HG02840 (cell line): ENCODE measurements around the gene AQP12A.

Experiments
- ATAC-seq: cut with Tn5 transposase; IDR thresholded peaks from one replicate; pipeline ENCODE4 v1.9.1; 2021; ENCODE audit warnings: mild to moderate bottlenecking, moderate library complexity, moderate number of reproducible peaks; ENCODE audit not compliant: unreplicated experiment, low FRiP score

Gene AQP12A

GRCh38 chr2:240719676-240720545, 28.2 kb downstream of the AQP12A start:
- ATAC-seq, result no peak

DNA sequence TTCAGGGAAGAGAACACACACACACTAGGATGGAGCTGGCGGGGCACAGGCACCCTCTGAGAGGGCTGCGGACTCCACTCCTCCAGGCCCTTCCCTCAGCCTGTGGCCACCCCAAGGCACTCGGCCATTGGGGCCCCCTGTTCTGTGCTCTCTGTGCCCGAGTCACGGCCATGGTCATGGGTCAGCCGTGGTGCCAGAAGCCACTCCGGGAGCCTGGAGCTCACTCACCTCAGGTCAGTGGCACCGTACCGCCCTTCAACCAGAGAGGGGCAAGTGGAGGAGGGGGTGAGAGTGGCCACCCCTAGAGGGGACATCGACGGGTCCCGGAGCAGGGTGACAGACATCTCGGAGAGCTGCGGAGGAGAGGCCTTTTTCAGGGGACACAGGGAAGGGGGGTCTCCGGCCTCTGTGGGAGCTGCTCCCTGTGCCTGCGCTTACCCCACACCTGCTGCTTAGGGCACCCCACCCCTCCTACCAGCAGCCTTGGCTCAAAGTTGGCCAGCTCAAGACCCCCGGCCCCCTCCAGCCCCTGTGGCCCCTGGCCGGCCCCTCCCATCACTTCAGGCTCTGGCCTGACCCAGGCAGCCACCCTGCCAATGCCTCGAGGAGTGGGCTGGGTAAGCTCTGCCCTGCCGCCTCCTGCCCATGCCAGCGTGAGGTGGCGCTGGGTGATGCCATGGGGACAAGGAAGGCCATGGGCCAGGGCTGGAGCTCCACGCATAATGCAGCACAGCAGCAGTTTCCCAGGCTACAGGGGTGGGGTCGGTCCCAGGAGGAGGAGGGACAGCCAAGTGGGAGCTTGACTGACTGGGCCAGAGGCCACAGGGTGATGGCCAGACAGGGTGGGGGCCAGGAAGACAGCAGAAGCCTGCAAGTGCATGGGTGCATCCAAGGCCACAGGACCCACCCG, 29.3 kb downstream of the AQP12A start:
- no peak for ATAC-seq

- ATAC-seq, result no peak
These were observed 30.0 kb downstream of the AQP12A start for GRCh38 chr2:240721596-240722180.

DNA sequence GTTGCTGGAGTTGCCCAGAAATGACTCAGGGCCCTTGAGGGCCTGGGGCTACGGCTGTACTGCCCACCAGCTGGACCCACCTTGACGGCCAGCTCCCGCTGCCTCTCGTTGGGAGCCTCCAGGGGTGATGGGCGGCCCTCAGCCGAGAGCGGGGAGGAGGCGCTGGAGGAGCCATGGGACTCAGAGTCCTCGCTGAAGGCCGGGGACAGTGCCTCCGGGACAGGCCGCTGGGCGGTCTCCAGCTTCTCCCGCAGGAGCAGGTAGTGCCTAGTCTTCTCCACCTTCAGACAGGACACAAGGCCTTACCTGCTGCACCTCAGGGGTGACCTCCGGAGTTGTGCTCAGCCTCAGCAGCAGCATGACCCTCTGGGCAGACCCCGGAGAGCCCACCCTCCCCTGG, 30.7 kb downstream of the AQP12A start:
- ATAC-seq, result no peak

GRCh38 chr2:240722796-240723735, 31.4 kb downstream of the AQP12A start:
- no peak for ATAC-seq

DNA sequence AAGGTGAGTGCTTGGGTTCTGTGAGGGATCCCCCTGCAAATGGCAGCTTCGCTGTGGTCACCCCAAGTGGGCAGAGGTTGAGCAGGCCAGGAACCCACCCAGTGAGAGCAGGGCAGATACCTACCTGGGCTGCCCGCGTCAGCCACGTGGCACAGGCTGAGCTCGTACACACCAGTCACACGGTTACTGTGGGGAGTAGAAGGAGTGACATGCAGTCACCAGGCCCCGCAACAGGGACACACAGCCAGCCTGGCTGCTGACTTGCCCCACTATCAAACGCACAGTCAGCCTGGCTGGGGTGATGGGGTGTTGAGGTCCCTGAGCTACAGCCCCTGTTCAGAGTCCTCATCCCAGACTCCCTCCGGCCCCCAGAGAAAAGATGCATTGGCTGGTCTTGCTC, 32.2 kb downstream of the AQP12A start:
- ATAC-seq, result no peak

GRCh38 chr2:240724431-240724830, 32.8 kb downstream of the AQP12A start:
- no peak for ATAC-seq

GRCh38 chr2:240725266-240725665, 33.6 kb downstream of the AQP12A start:
- ATAC-seq, result no peak

DNA sequence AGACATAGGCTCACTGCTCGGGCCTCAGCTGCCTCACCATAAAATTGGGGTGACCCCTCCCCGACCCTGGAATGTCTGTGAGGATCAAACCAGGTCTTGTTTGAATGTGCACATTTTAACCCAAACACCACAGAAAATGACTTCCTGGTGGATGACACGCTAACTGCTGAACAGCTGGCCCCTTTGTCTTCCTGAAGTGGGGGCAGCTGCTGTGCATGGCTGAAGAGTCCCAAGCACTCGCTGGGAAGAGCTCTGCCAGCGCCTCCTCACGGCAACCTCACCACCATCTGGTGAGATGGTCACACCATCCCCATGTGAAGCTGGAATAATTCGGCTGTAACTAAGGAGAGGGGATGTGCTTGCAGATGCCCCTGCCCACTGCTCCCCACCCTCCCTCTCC, 34.0 kb downstream of the AQP12A start:
- no peak for ATAC-seq

DNA sequence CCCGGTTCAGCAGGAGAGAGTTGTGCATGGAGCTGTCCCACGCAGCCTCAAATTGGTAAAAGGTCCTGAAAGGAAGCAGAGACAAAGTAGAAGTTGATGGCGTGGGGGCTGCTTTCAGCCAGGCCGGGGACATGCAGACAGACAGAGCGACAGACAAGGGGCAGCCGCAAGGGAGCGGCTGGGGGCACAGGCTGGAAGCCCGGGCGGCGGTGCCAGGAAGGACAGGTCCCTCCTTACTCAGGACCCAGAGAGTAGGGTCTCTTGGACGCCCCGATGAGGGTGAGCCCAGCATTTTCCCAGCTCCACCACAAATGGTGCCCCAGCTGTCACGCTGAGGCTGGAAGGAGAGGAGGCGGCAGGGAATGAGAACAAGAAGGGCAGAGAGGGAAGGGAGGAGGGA, 35.2 kb downstream of the AQP12A start:
- no peak for ATAC-seq

DNA sequence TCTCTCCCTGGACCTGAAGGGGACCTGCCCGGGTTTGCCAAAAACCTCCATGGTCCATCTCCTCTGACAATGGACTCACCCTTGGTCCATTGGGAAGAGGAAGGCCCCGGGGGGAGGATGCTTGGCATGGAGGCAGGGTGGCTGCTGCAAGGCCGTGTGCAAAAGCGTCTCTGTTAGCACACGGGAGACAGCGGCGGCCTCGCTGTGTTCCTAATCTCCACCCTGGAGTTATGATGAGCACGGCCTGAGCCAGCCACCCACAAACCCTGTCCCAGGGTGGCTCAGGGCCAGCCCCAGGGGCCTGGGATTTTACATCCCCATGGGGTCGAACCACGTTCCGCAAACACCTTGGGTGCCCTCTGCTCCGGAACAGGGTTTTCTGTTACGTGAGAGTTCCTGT, 35.8 kb downstream of the AQP12A start:
- no peak for ATAC-seq

- no peak for ATAC-seq
These were observed 36.2 kb downstream of the AQP12A start for GRCh38 chr2:240727913-240728312.

DNA sequence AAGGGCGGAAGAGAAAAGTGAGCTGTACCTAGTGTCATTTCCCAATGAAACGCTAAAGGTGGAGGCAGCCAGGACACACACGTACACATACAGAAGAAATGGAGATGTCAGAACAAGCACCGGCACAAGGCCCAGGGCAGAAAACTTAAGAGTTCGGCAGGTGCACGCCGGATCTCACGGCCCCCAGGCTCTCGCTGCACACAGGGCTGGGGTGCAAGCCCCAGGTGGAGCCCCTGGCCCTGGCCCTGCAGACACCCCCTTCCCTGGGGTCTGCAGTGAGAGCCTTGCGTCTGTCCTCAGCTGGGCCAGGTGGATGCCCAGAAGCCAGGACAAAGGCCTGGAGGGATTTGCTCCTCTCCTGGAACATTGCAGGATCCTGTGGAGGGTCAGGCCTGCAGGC, 36.7 kb downstream of the AQP12A start:
- ATAC-seq, result no peak

- no peak for ATAC-seq
These were observed 37.2 kb downstream of the AQP12A start for GRCh38 chr2:240728827-240729226.

- ATAC-seq, result no peak
These were observed 39.0 kb downstream of the AQP12A start for GRCh38 chr2:240730501-240731177.

- no peak for ATAC-seq
These were observed 39.5 kb downstream of the AQP12A start for GRCh38 chr2:240731178-240731545.

DNA sequence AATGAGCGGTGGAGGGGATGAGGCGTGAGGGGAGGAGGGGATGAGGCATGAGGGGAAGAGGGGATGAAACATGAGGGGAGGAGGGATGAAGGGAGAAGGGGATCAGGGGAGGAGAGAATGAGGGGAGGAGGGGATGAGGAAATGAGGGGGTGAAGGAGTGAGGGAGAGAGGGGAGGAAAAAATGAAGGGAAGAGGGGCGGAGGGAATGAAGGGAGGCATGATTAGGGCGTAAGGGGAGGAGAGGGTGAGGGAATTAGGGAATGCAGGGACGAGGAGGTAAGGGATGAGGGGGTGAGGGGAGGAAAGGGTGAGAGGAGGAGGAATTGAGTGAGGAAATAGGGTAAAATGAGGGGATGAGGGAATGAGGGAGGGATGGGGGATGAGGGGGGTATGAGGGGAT, 40.5 kb downstream of the AQP12A start:
- no peak for ATAC-seq

GRCh38 chr2:240732911-240733622, 41.4 kb downstream of the AQP12A start:
- no peak for ATAC-seq
